Body of pancreas (tissue), 4 donors: ENCODE data around the gene TFDP1.

Source experiments
- CTCF ChIP-seq, 7 experiments: fragments of 450-650 bp in 4 of 7; fragments of 200-600 bp in 3 of 7; sonication (generic) in 3 of 7; IDR thresholded peaks; one replicate each; pipeline ENCODE4 v1.5.1; 2016 to 2019; ENCODE audit warnings: antibody characterized with exemption in 7 of 7
- POLR2A ChIP-seq, 3 donors: fragments of 450-650 bp; IDR thresholded peaks; one replicate each; pipeline ENCODE4 v1.6.1; 2016; ENCODE audit warnings: antibody characterized with exemption in 3 of 3, mild to moderate bottlenecking in 2 of 3

GRCh38 chr13:113622791-113623490, 38.4 kb downstream of the TFDP1 start:
- TF ChIP-seq CTCF (IDR thresholded peaks at IDR 0.05) (no peak), POLR2A (IDR thresholded peaks at IDR 0.05) (no peak)
